LNCaP clone FGC (cell line): ENCODE measurements around the gene MOB1B.
A peak's percentile ranks its signal among the peaks of the same experiment; 100 is the strongest.
"Not testable (repeated sequence)": the region's sequence is repeated elsewhere in the genome, so short reads cannot be mapped to it uniquely, and the experiment has no call there.

ENCODE experiments used
- DNase-seq: peaks from one replicate; pipeline ENCODE4 v3.0.0-alpha.2; 2011; ENCODE audit warnings: low read depth
- H3K4me3 ChIP-seq: 2 replicates; pipeline ENCODE4 v1.5.1; 2011; ENCODE audit warnings: mild to moderate bottlenecking, low read depth, low read length, control low read depth
- TF ChIP-seq, protein P1 (sequence below): IDR thresholded peaks from 2 replicates; pipeline ENCODE4 v1.5.1; 2012; ENCODE audit warnings: mild to moderate bottlenecking; ENCODE audit not compliant: control insufficient read depth, insufficient read depth; ENCODE audit errors: extremely low read depth

MOB1B gene

GRCh38 chr4:70893790-70894189 is 8.4 kb upstream of the MOB1B start:
- DNase-seq = peak; percentile 49
- H3K4me3 ChIP-seq = no peak overlapping the region
- TF ChIP-seq, protein P1, sequence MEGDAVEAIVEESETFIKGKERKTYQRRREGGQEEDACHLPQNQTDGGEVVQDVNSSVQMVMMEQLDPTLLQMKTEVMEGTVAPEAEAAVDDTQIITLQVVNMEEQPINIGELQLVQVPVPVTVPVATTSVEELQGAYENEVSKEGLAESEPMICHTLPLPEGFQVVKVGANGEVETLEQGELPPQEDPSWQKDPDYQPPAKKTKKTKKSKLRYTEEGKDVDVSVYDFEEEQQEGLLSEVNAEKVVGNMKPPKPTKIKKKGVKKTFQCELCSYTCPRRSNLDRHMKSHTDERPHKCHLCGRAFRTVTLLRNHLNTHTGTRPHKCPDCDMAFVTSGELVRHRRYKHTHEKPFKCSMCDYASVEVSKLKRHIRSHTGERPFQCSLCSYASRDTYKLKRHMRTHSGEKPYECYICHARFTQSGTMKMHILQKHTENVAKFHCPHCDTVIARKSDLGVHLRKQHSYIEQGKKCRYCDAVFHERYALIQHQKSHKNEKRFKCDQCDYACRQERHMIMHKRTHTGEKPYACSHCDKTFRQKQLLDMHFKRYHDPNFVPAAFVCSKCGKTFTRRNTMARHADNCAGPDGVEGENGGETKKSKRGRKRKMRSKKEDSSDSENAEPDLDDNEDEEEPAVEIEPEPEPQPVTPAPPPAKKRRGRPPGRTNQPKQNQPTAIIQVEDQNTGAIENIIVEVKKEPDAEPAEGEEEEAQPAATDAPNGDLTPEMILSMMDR = no peak

GRCh38 chr4:70895405-70895804 is 6.8 kb upstream of the MOB1B start:
- no peak overlapping the region for H3K4me3 ChIP-seq
- TF ChIP-seq, protein P1 = no peak
- no peak for DNase-seq

GRCh38 chr4:70895811-70896491 is 6.2 kb upstream of the MOB1B start:
- TF ChIP-seq, protein P1 = no peak
- no peak overlapping the region for H3K4me3 ChIP-seq
- DNase-seq = no peak

GRCh38 chr4:70898581-70898980 is 3.6 kb upstream of the MOB1B start:
- not testable (repeated sequence) for DNase-seq, H3K4me3 ChIP-seq

- TF ChIP-seq, protein P1 = no peak
- DNase-seq = no peak
- H3K4me3 ChIP-seq = peak overlapping the region; percentile 63
These were observed 574 bp upstream of the MOB1B start for GRCh38 chr4:70901607-70901983.

GRCh38 chr4:70902577-70903290 is 565 bp downstream of the MOB1B start:
- TF ChIP-seq, protein P1 = no peak
- no peak for DNase-seq
- peak overlapping the region; percentile 63 for H3K4me3 ChIP-seq

DNA sequence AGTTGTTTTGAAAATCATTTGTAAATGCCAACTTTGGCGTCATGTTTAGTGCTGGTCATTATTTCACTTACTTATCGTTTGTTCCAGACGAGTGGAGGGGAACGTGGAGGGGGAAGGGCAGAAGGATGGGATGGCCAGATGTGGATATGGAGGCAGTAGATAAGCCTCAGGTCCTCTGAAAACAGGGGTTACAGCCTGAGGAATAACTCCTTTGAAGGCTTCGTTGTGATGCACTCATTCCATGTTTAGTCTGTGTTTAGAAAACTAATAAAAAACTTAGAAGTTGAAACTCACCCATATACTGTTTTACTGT is 1.1 kb downstream of the MOB1B start:
- TF ChIP-seq, protein P1 = no peak
- no peak for DNase-seq
- H3K4me3 ChIP-seq = peak overlapping the region; percentile 63
